K562 (cell line): Measurements from ENCODE around the gene CRHR1. TPM values are rescaled to one million over a fixed set of nuclear protein-coding genes. Genes with fewer than 3 reads are reported as not detected.

Experiments used
- ATAC-seq: fragments of 200-7000 bp; cut with Tn5 transposase; 3 replicates; pipeline ENCODE4 v1.9.1; 2020; ENCODE audit warnings: moderate library complexity
- BruUV-seq: library from RNA; stranded (reverse); fragments of 400-500 nt; replicated peaks from 2 replicates; lab custom pipeline; 2021; lab: Mats Ljungman, UMichigan
- CTCF ChIA-PET: fragments of 300-600 bp; formaldehyde crosslinking; extraction: SDS; loops from one replicate; lab custom pipeline; 2021; ENCODE audit warnings: low intra/inter-chr PET ratio; lab: Yijun Ruan, JAX
- POLR2A ChIA-PET: fragments of 300-600, 350-650 bp; sonication (Branson Sonifier 250); formaldehyde crosslinking; extraction: SDS; loops from one replicate; lab custom pipeline; 2021; ENCODE audit warnings: antibody characterized with exemption, inconsistent platforms; lab: Yijun Ruan, JAX
- DNase-seq, 4 experiments: peaks; one replicate each; pipeline versions ENCODE4 v3.0.0 to v3.0.0-alpha.2; 2011 to 2018; ENCODE audit warnings: low spot score in 3 of 4, mixed read lengths in 3 of 4; ENCODE audit errors: extremely low read depth in 1 of 4
- FAIRE-seq: peaks from 2 replicates; lab custom pipeline; 2011; peaks lifted over from hg19 to GRCh38; lab: Jason Lieb, UNC
- H2AFZ ChIP-seq: 2 replicates; pipeline ENCODE4 v1.6.0; 2011; ENCODE audit warnings: low read depth, low read length, control low read depth, inconsistent platforms
- H3K27ac ChIP-seq: fragments of 200-600 bp; 3 replicates; pipeline ENCODE4 v1.8.0; 2011; ENCODE audit warnings: low read depth, mild to moderate bottlenecking, control low read depth, inconsistent platforms, low read length, moderate library complexity, mixed read lengths; ENCODE audit errors: extremely low read depth
- H3K27me3 ChIP-seq, 2 experiments: fragments of 300-600 bp in 1 of 2; 2 replicates in 1 of 2; 3 replicates in 1 of 2; pipeline versions ENCODE4 v1.6.0 to v1.8.0; 2011; ENCODE audit warnings: inconsistent platforms in 2 of 2, low read length in 2 of 2, mild to moderate bottlenecking in 1 of 2, mixed read lengths in 1 of 2, moderate library complexity in 1 of 2; ENCODE audit not compliant: control insufficient read depth in 2 of 2, insufficient read depth in 2 of 2
- H3K36me3 ChIP-seq: fragments of 300-600 bp; 3 replicates; pipeline ENCODE4 v1.8.0; 2011; ENCODE audit warnings: mild to moderate bottlenecking, low read length, inconsistent platforms; ENCODE audit not compliant: control insufficient read depth, insufficient read depth
- H3K4me1 ChIP-seq, 2 experiments: fragments of 200-600 bp in 1 of 2; replicated peaks in 1 of 2; 2 replicates in 1 of 2; 3 replicates in 1 of 2; pipeline versions ENCODE4 v1.5.1 to v1.8.0; 2011; ENCODE audit warnings: inconsistent platforms in 2 of 2, low read length in 2 of 2, mild to moderate bottlenecking in 1 of 2, mixed read lengths in 1 of 2, moderate library complexity in 1 of 2; ENCODE audit not compliant: control insufficient read depth in 2 of 2, insufficient read depth in 2 of 2
- H3K4me2 ChIP-seq: 2 replicates; pipeline ENCODE4 v1.6.1; 2011; ENCODE audit warnings: low read length, control low read depth, inconsistent platforms, mixed read lengths; ENCODE audit not compliant: insufficient read depth
- H3K4me3 ChIP-seq: fragments of 200-600 bp; sonication (generic), shearing (Covaris generic); 2 replicates; pipeline ENCODE4 v1.5.1; 2016; ENCODE audit warnings: control low read depth, inconsistent platforms
- H3K79me2 ChIP-seq: fragments of 200-600 bp; 3 replicates; pipeline ENCODE4 v1.8.0; 2011; ENCODE audit warnings: low read length, inconsistent platforms; ENCODE audit not compliant: control insufficient read depth, insufficient read depth
- H3K9ac ChIP-seq, 2 experiments: 2 replicates each; pipeline versions ENCODE4 v1.6.0 to v1.6.1; 2011; ENCODE audit warnings: low read depth in 2 of 2, low read length in 2 of 2, control low read depth in 1 of 2, inconsistent platforms in 1 of 2, mild to moderate bottlenecking in 1 of 2, mixed read lengths in 1 of 2; ENCODE audit not compliant: insufficient read depth in 1 of 2
- H3K9me1 ChIP-seq: one replicate; pipeline ENCODE4 v1.6.0; 2011; ENCODE audit warnings: inconsistent platforms, mild to moderate bottlenecking, low read length, moderate library complexity; ENCODE audit not compliant: control insufficient read depth, insufficient read depth
- H3K9me3 ChIP-seq: replicated peaks from 2 replicates; pipeline ENCODE4 v1.5.1; 2011; ENCODE audit warnings: low read depth, low read length, inconsistent platforms; ENCODE audit not compliant: control insufficient read depth, insufficient read depth
- H4K20me1 ChIP-seq: replicated peaks from 2 replicates; pipeline ENCODE4 v1.6.1; 2011; ENCODE audit warnings: low read length, inconsistent platforms, mixed read lengths; ENCODE audit not compliant: control insufficient read depth, insufficient read depth
- ARID2 ChIP-seq: fragments of 450-650 bp; IDR thresholded peaks from 2 replicates; pipeline ENCODE4 v1.6.1; 2017; ENCODE audit warnings: antibody characterized with exemption, mild to moderate bottlenecking
- BACH1 ChIP-seq: fragments of 200-800 bp; sonication (Bioruptor generic); IDR thresholded peaks from 2 replicates; pipeline ENCODE4 v1.6.1; 2016; ENCODE audit warnings: missing genetic modification characterization, missing compliant biosample characterization
- CBX5 ChIP-seq: IDR thresholded peaks from 2 replicates; pipeline ENCODE4 v1.6.1; 2014; ENCODE audit warnings: low read depth, borderline replicate concordance
- CREM ChIP-seq: IDR thresholded peaks from 2 replicates; pipeline ENCODE4 v1.6.1; 2014; ENCODE audit warnings: antibody characterized with exemption, low read depth
- DPF2 ChIP-seq: fragments of 450-650 bp; IDR thresholded peaks from 2 replicates; pipeline ENCODE4 v1.6.1; 2016
- EHMT2 ChIP-seq: fragments of 450-650 bp; IDR thresholded peaks from 2 replicates; pipeline ENCODE4 v1.6.1; 2018; ENCODE audit warnings: antibody characterized with exemption
- ETV5 ChIP-seq: sonication (generic); formaldehyde crosslinking; IDR thresholded peaks from 2 replicates; pipeline ENCODE4 v1.4.0; 2020; ENCODE audit warnings: low read depth, mild to moderate bottlenecking, missing genetic modification reagents
- MCM7 ChIP-seq, 2 experiments: fragments of 450-650 bp; IDR thresholded peaks; 2 replicates each; pipeline ENCODE4 v1.6.1; 2016 to 2018
- MYNN ChIP-seq, 2 experiments: sonication (generic); formaldehyde crosslinking in 1 of 2; IDR thresholded peaks; 2 replicates each; pipeline versions ENCODE4 v1.5.0 to v1.6.1; 2016 to 2020; ENCODE audit warnings: antibody characterized with exemption in 1 of 2, missing genetic modification reagents in 1 of 2
- NUFIP1 ChIP-seq: fragments of 450-650 bp; IDR thresholded peaks from 2 replicates; pipeline ENCODE4 v1.6.1; 2018; ENCODE audit not compliant: partially characterized antibody
- SMAD1 ChIP-seq: fragments of 150-350 bp; IDR thresholded peaks from 2 replicates; pipeline ENCODE4 v1.6.1; 2014; ENCODE audit warnings: low read length, low read depth; ENCODE audit not compliant: partially characterized antibody
- SREBF2 ChIP-seq: sonication (generic); formaldehyde crosslinking; IDR thresholded peaks from 2 replicates; pipeline ENCODE4 v1.4.0; 2020; ENCODE audit warnings: mild to moderate bottlenecking, missing genetic modification reagents
- TBP ChIP-seq: optimal IDR thresholded peaks from 2 replicates; pipeline ENCODE3; 2011; ENCODE audit warnings: low read depth, low read length, improper control_type of control experiment
- TEAD2 ChIP-seq: fragments of 450-650 bp; IDR thresholded peaks from 2 replicates; pipeline ENCODE4 v1.6.1; 2016; ENCODE audit warnings: missing genetic modification characterization, control low read depth, missing compliant biosample characterization
- TRIM28 ChIP-seq: fragments of 450-650 bp; IDR thresholded peaks from 2 replicates; pipeline ENCODE4 v1.6.1; 2017
- ZNF311 ChIP-seq: fragments of 250-450 bp; sonication (Bioruptor Pico); IDR thresholded peaks from 2 replicates; pipeline ENCODE4 v1.4.0; 2020; ENCODE audit warnings: mild to moderate bottlenecking, moderate library complexity
- ZSCAN32 ChIP-seq: fragments of 450-650 bp; formaldehyde crosslinking; IDR thresholded peaks from 2 replicates; pipeline ENCODE4 v1.4.0; 2020; ENCODE audit warnings: mild to moderate bottlenecking, moderate library complexity
- WGBS: fragments of 100-300 bp; shearing (Covaris generic); methylation state at CpG from one replicate; pipeline ENCODE4 v1.1.6; 2016; ENCODE audit warnings: low coverage, mixed read lengths; ENCODE audit not compliant: insufficient coverage; ENCODE audit errors: missing lambda C conversion rate; 5-methylcytosine and 5-hydroxymethylcytosine counted together
- in situ Hi-C: fragments of 300-500 bp; cut with MboI; formaldehyde crosslinking; loops from 4 replicates; pipeline ENCODE4 v1.15.0; 2018; ENCODE audit warnings: inconsistent platforms, mixed read lengths
- intact Hi-C: fragments of 100-400 bp; cut with micrococcal nuclease; formaldehyde crosslinking; loops from 2 replicates; pipeline ENCODE4 v1.14.2; 2022
- polyA plus RNA-seq, 8 experiments: library from polyadenylated mRNA; depleted of rRNA in 4 of 8; stranded (reverse) in 5 of 8; unstranded in 3 of 8; fragments of >200 nt; fragmentation: Nextera tagmentation in 2 of 8; fragmentation: Illumina TruSeq in 1 of 8; extraction: Ambion mirVana in 2 of 8; extraction: Trizol in 1 of 8; gene quantifications; 2 replicates each; pipeline versions ENCODE4 v1.2.1 to v1.2.3, GENCODE V29; 2011 to 2014; ENCODE audit warnings: inconsistent platforms in 1 of 8, missing spikeins in 1 of 8
- total RNA-seq, 7 experiments: library from RNA; depleted of rRNA in 6 of 7; stranded (reverse); fragments of >200 nt in 6 of 7; fragmentation: Illumina TruSeq in 2 of 7; extraction: Trizol in 2 of 7; gene quantifications; 2 replicates each; pipeline versions ENCODE4 v1.2.1 to v1.2.3, GENCODE V29; 2011 to 2021; ENCODE audit warnings: low replicate concordance in 1 of 7
- TF ChIP-seq, protein P1 (sequence below): fragments of 250-450 bp; sonication (Bioruptor Pico); IDR thresholded peaks from 2 replicates; pipeline ENCODE4 v1.8.0; 2021; ENCODE audit warnings: moderate library complexity, mild to moderate bottlenecking, inconsistent platforms
- TF ChIP-seq, protein P2 (sequence below): sonication (generic); formaldehyde crosslinking; IDR thresholded peaks from 2 replicates; pipeline ENCODE4 v1.8.0; 2022; ENCODE audit warnings: mild to moderate bottlenecking, missing genetic modification reagents

CRHR1 gene
- total and polyA plus RNA-seq, 9 of the 15 experiments (the other 6 are each of a cell fraction or from before 2014, with no cell fraction given) = 0.05 TPM; not detected in 8

DNA sequence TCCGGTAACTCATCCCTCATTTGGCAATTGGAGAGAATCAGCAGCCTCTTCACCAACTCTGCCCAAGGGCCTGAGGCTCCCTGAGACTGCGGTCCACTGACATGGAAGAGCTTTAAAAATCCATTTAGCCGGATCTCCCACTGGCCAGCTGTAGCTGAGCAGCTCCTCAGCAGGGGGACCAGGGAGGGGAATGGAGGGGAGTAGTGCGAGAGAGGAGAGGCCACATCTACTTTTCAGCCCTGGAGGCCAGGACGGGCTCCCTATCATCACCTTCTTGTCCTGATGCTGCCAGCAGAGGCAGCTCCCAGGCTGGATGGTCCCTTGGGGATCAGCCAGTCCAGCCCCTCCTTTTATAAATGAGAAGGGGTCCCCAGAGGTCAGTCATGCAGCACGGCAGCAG, 35.5 kb downstream of the CRHR1 start:
- no TSS peak for BruUV-seq
- H3K4me3 ChIP-seq = no peak overlapping the region

More for the DNA sequence above, 35.5 kb downstream of the CRHR1 start:
- TF ChIP-seq BACH1 (tag) (no peak), SREBF2 (no peak), TBP (no peak), MCM7 (IDR thresholded peaks at IDR 0.05) (no peak), EHMT2 (no peak), MYNN (IDR thresholded peaks at IDR 0.05) (no peak), MYNN (CRISPR knock-in tag; IDR thresholded peaks at IDR 0.05) (no peak), ZSCAN32 (CRISPR knock-in tag) (no peak), CBX5 (no peak), ETV5 (CRISPR knock-in tag) (no peak), TEAD2 (no peak), ARID2 (no peak), DPF2 (no peak), SMAD1 (no peak), NUFIP1 (no peak), CREM (no peak), ZNF311 (CRISPR knock-in tag) (no peak), TRIM28 (no peak)
- TF ChIP-seq, protein P1, sequence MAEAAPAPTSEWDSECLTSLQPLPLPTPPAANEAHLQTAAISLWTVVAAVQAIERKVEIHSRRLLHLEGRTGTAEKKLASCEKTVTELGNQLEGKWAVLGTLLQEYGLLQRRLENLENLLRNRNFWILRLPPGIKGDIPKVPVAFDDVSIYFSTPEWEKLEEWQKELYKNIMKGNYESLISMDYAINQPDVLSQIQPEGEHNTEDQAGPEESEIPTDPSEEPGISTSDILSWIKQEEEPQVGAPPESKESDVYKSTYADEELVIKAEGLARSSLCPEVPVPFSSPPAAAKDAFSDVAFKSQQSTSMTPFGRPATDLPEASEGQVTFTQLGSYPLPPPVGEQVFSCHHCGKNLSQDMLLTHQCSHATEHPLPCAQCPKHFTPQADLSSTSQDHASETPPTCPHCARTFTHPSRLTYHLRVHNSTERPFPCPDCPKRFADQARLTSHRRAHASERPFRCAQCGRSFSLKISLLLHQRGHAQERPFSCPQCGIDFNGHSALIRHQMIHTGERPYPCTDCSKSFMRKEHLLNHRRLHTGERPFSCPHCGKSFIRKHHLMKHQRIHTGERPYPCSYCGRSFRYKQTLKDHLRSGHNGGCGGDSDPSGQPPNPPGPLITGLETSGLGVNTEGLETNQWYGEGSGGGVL (CRISPR knock-in tag) = no peak
- TF ChIP-seq, protein P2, sequence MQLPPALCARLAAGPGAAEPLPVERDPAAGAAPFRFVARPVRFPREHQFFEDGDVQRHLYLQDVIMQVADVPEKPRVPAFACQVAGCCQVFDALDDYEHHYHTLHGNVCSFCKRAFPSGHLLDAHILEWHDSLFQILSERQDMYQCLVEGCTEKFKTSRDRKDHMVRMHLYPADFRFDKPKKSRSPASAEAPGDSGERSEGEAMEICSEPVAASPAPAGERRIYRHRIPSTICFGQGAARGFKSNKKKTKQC = no peak
- no peak overlapping the region for H3K27ac ChIP-seq
- H4K20me1 ChIP-seq = peaks cover 10% of the 10 kb centered on the region
- peaks cover 4 to 58% of the 10 kb centered on the region in 2 experiments; a peak in 4 of 5 replicates for H3K27me3 ChIP-seq
- CTCF ChIA-PET = no interaction called here
- no peak overlapping the region for H2AFZ ChIP-seq
- no peaks in the 10 kb centered on the region; a peak in 2 of 5 replicates for H3K4me1 ChIP-seq
- POLR2A ChIA-PET = interaction anchor here (1.0 kb wide), 1 partner anchor 33 kb away, joined by 3 read pairs; no protein-coding TSS in a partner anchor
- intact Hi-C loops (no loop called here), in situ Hi-C loops (no loop called here)
- H3K79me2 ChIP-seq = no peaks in the 10 kb centered on the region
- no peak overlapping the region for H3K4me2 ChIP-seq
- H3K36me3 ChIP-seq = no peaks in the 10 kb centered on the region
- FAIRE-seq = no peak
- no peaks in the 10 kb centered on the region for H3K9me1 ChIP-seq
- DNase-seq = no peak
- H3K9me3 ChIP-seq = no peaks in the 10 kb centered on the region
- WGBS = 3% methylated on average over 6 of the region's 6 CpGs
- H3K9ac ChIP-seq = no peak overlapping the region
- no peak for ATAC-seq
